Stimulated activated CD4-positive, alpha-beta T cell treated with anti-CD3 and anti-CD28 coated beads, TNF-alpha, amount 100 ng/mL, for 24 hours (primary cell): ENCODE measurements around the gene PDGFC.

Experiments used
- DNase-seq, 3 experiments: peaks; one replicate each; pipeline ENCODE4 v3.0.0-alpha.2; 2020; ENCODE audit warnings: low read depth in 3 of 3

The PDGFC gene

GRCh38 chr4:156782491-156782890 is 189.1 kb downstream of the PDGFC start:
- DNase-seq, result no peak

GRCh38 chr4:156781852-156782251 is 189.7 kb downstream of the PDGFC start:
- no peak for DNase-seq

GRCh38 chr4:156779774-156780173 is 191.8 kb downstream of the PDGFC start:
- DNase-seq, result no peak

GRCh38 chr4:156779042-156779441 is 192.6 kb downstream of the PDGFC start:
- no peak for DNase-seq

- no peak for DNase-seq
These were observed 193.0 kb downstream of the PDGFC start for GRCh38 chr4:156778606-156779005.

- DNase-seq, result no peak
These were observed 193.5 kb downstream of the PDGFC start for GRCh38 chr4:156778093-156778492.

GRCh38 chr4:156775813-156776212 is 195.8 kb downstream of the PDGFC start:
- DNase-seq, result no peak

- no peak for DNase-seq
These were observed 197.2 kb downstream of the PDGFC start for GRCh38 chr4:156774422-156774821.

- DNase-seq, result no peak
These were observed 197.8 kb downstream of the PDGFC start for GRCh38 chr4:156773648-156774357.

GRCh38 chr4:156771171-156771837 is 200.3 kb downstream of the PDGFC start:
- DNase-seq, result no peak

- no peak for DNase-seq
These were observed 201.5 kb downstream of the PDGFC start for GRCh38 chr4:156770140-156770539.

GRCh38 chr4:156767911-156768415 is 203.6 kb downstream of the PDGFC start:
- DNase-seq, result no peak

- no peak for DNase-seq
These were observed 204.8 kb downstream of the PDGFC start for GRCh38 chr4:156766846-156767245.

GRCh38 chr4:156765277-156765676 is 206.3 kb downstream of the PDGFC start:
- no peak for DNase-seq

GRCh38 chr4:156764846-156765245 is 206.8 kb downstream of the PDGFC start:
- DNase-seq, result no peak

GRCh38 chr4:156764145-156764544 is 207.5 kb downstream of the PDGFC start:
- DNase-seq, result no peak

- no peak for DNase-seq
These were observed 208.1 kb downstream of the PDGFC start for GRCh38 chr4:156763511-156763910.

- DNase-seq, result no peak
These were observed 208.7 kb downstream of the PDGFC start for GRCh38 chr4:156762851-156763250.

GRCh38 chr4:156756118-156756517 is 215.5 kb downstream of the PDGFC start:
- DNase-seq, result no peak

- no peak for DNase-seq
These were observed 216.6 kb downstream of the PDGFC start for GRCh38 chr4:156754832-156755570.

GRCh38 chr4:156751486-156751885 is 220.1 kb downstream of the PDGFC start:
- DNase-seq, result no peak
